ENCODE measurements around the gene NT5DC3.

NT5DC3 gene

GRCh38 chr12:103830025-103830725, 10.9 kb downstream of the NT5DC3 start:
- Mint-ChIP-seq H3K9me3 (ENCODE audit: low read depth) (no peaks in the 10 kb centered on the region), H3K27ac (no peak overlapping the region), H3K4me3 (no peak overlapping the region), H3K36me3 (peaks cover 14% of the 10 kb centered on the region), H3K4me1 (ENCODE audit: low read depth) (peaks cover 5% of the 10 kb centered on the region), H3K27me3 (no peaks in the 10 kb centered on the region)

GRCh38 chr12:103829092-103829491, 11.9 kb downstream of the NT5DC3 start:
- Mint-ChIP-seq H3K36me3 (peaks cover 8% of the 10 kb centered on the region), H3K27ac (no peak overlapping the region), H3K4me1 (ENCODE audit: low read depth) (peaks cover 5% of the 10 kb centered on the region), H3K9me3 (ENCODE audit: low read depth) (no peaks in the 10 kb centered on the region), H3K4me3 (no peak overlapping the region), H3K27me3 (no peaks in the 10 kb centered on the region)

- Mint-ChIP-seq H3K4me1 (ENCODE audit: low read depth) (no peaks in the 10 kb centered on the region), H3K36me3 (peaks cover 8% of the 10 kb centered on the region), H3K4me3 (no peak overlapping the region), H3K27ac (no peak overlapping the region), H3K27me3 (no peaks in the 10 kb centered on the region), H3K9me3 (ENCODE audit: low read depth) (no peaks in the 10 kb centered on the region)
Observed at GRCh38 chr12:103827911-103828391, 13.1 kb downstream of the NT5DC3 start.

GRCh38 chr12:103824845-103825244, 16.2 kb downstream of the NT5DC3 start:
- H3K4me3 Mint-ChIP-seq, result no peak overlapping the region
- peaks cover 6% of the 10 kb centered on the region for H3K9me3 Mint-ChIP-seq (ENCODE audit: low read depth)

GRCh38 chr12:103824290-103824689, 16.7 kb downstream of the NT5DC3 start:
- Mint-ChIP-seq H3K9me3 (ENCODE audit: low read depth) (peaks cover 6% of the 10 kb centered on the region), H3K4me1 (ENCODE audit: low read depth) (no peaks in the 10 kb centered on the region), H3K36me3 (peaks cover 14% of the 10 kb centered on the region), H3K27me3 (no peaks in the 10 kb centered on the region), H3K27ac (no peak overlapping the region), H3K4me3 (no peak overlapping the region)

More at GRCh38 chr12:103824845-103825244, 16.2 kb downstream of the NT5DC3 start:
- Mint-ChIP-seq H3K27me3 (no peaks in the 10 kb centered on the region), H3K4me1 (ENCODE audit: low read depth) (no peaks in the 10 kb centered on the region), H3K36me3 (peaks cover 13% of the 10 kb centered on the region), H3K27ac (no peak overlapping the region)

GRCh38 chr12:103823871-103824270, 17.2 kb downstream of the NT5DC3 start:
- Mint-ChIP-seq H3K36me3 (peaks cover 14% of the 10 kb centered on the region), H3K4me1 (ENCODE audit: low read depth) (peaks cover 2% of the 10 kb centered on the region), H3K4me3 (no peak overlapping the region), H3K9me3 (ENCODE audit: low read depth) (peaks cover 6% of the 10 kb centered on the region), H3K27ac (no peak overlapping the region), H3K27me3 (no peaks in the 10 kb centered on the region)

- H3K36me3 Mint-ChIP-seq, result peaks cover 14% of the 10 kb centered on the region
- no peak overlapping the region for H3K4me3 Mint-ChIP-seq
- H3K9me3 Mint-ChIP-seq (ENCODE audit: low read depth), result peaks cover 6% of the 10 kb centered on the region
- H3K27ac Mint-ChIP-seq, result no peak overlapping the region
- peaks cover 2% of the 10 kb centered on the region for H3K4me1 Mint-ChIP-seq (ENCODE audit: low read depth)
- H3K27me3 Mint-ChIP-seq, result no peaks in the 10 kb centered on the region
Observed at GRCh38 chr12:103821773-103822172, 19.3 kb downstream of the NT5DC3 start.

GRCh38 chr12:103820881-103821489, 20.0 kb downstream of the NT5DC3 start:
- H3K27ac Mint-ChIP-seq, result no peak overlapping the region
- H3K9me3 Mint-ChIP-seq (ENCODE audit: low read depth), result peaks cover 6% of the 10 kb centered on the region
- H3K4me1 Mint-ChIP-seq (ENCODE audit: low read depth), result peaks cover 2% of the 10 kb centered on the region
- no peak overlapping the region for H3K4me3 Mint-ChIP-seq
- no peaks in the 10 kb centered on the region for H3K27me3 Mint-ChIP-seq
- H3K36me3 Mint-ChIP-seq, result peaks cover 14% of the 10 kb centered on the region

GRCh38 chr12:103820361-103820760, 20.7 kb downstream of the NT5DC3 start:
- Mint-ChIP-seq H3K36me3 (peaks cover 15% of the 10 kb centered on the region), H3K4me1 (ENCODE audit: low read depth) (peaks cover 2% of the 10 kb centered on the region), H3K9me3 (ENCODE audit: low read depth) (peaks cover 6% of the 10 kb centered on the region), H3K4me3 (no peak overlapping the region), H3K27me3 (no peaks in the 10 kb centered on the region), H3K27ac (no peak overlapping the region)

- H3K4me3 Mint-ChIP-seq, result no peak overlapping the region
- no peaks in the 10 kb centered on the region for H3K27me3 Mint-ChIP-seq
- peaks cover 16% of the 10 kb centered on the region for H3K36me3 Mint-ChIP-seq
- peaks cover 6% of the 10 kb centered on the region for H3K9me3 Mint-ChIP-seq (ENCODE audit: low read depth)
- H3K27ac Mint-ChIP-seq, result no peak overlapping the region
- H3K4me1 Mint-ChIP-seq (ENCODE audit: low read depth), result peaks cover 2% of the 10 kb centered on the region
Observed at GRCh38 chr12:103819892-103820291, 21.1 kb downstream of the NT5DC3 start.

- H3K27ac Mint-ChIP-seq, result no peak overlapping the region
- no peaks in the 10 kb centered on the region for H3K27me3 Mint-ChIP-seq
- no peak overlapping the region for H3K4me3 Mint-ChIP-seq
- H3K36me3 Mint-ChIP-seq, result peaks cover 21% of the 10 kb centered on the region
- H3K4me1 Mint-ChIP-seq (ENCODE audit: low read depth), result peaks cover 2% of the 10 kb centered on the region
- H3K9me3 Mint-ChIP-seq (ENCODE audit: low read depth), result peaks cover 6% of the 10 kb centered on the region
Observed at GRCh38 chr12:103819312-103819711, 21.7 kb downstream of the NT5DC3 start.

- no peaks in the 10 kb centered on the region for H3K27me3 Mint-ChIP-seq
- peaks cover 30% of the 10 kb centered on the region for H3K36me3 Mint-ChIP-seq
- no peak overlapping the region for H3K4me3 Mint-ChIP-seq
- H3K4me1 Mint-ChIP-seq (ENCODE audit: low read depth), result peaks cover 2% of the 10 kb centered on the region
- peaks cover 6% of the 10 kb centered on the region for H3K9me3 Mint-ChIP-seq (ENCODE audit: low read depth)
- no peak overlapping the region for H3K27ac Mint-ChIP-seq
Observed at GRCh38 chr12:103817791-103818190, 23.2 kb downstream of the NT5DC3 start.

- Mint-ChIP-seq H3K36me3 (peaks cover 28% of the 10 kb centered on the region), H3K27me3 (no peaks in the 10 kb centered on the region), H3K27ac (no peak overlapping the region), H3K4me3 (no peak overlapping the region), H3K9me3 (ENCODE audit: low read depth) (peaks cover 3% of the 10 kb centered on the region), H3K4me1 (ENCODE audit: low read depth) (peaks cover 2% of the 10 kb centered on the region)
Observed at GRCh38 chr12:103816663-103817062, 24.4 kb downstream of the NT5DC3 start.

GRCh38 chr12:103814436-103814835, 26.6 kb downstream of the NT5DC3 start:
- Mint-ChIP-seq H3K36me3 (peaks cover 20% of the 10 kb centered on the region), H3K4me1 (ENCODE audit: low read depth) (peaks cover 2% of the 10 kb centered on the region), H3K9me3 (ENCODE audit: low read depth) (no peaks in the 10 kb centered on the region), H3K4me3 (no peak overlapping the region), H3K27me3 (no peaks in the 10 kb centered on the region), H3K27ac (no peak overlapping the region)

- Mint-ChIP-seq H3K36me3 (peaks cover 20% of the 10 kb centered on the region), H3K4me1 (ENCODE audit: low read depth) (peaks cover under 1% of the 10 kb centered on the region), H3K9me3 (ENCODE audit: low read depth) (no peaks in the 10 kb centered on the region), H3K4me3 (no peak overlapping the region), H3K27me3 (no peaks in the 10 kb centered on the region), H3K27ac (no peak overlapping the region)
Observed at GRCh38 chr12:103813949-103814348, 27.1 kb downstream of the NT5DC3 start.
